Osteoblast (primary cell): Measurements from ENCODE around the gene ABO. TPM values are rescaled to one million over a fixed set of nuclear protein-coding genes. Genes with fewer than 3 reads are reported as not detected.

Experiments used
- DNase-seq: peaks from one replicate; pipeline ENCODE4 v3.0.0; 2011; ENCODE audit warnings: low spot score, mixed read lengths; ENCODE audit not compliant: insufficient read length; ENCODE audit errors: missing footprints
- H2AFZ ChIP-seq: 2 replicates; pipeline ENCODE4 v1.6.0; 2011; ENCODE audit warnings: mild to moderate bottlenecking, low read length
- H3K27ac ChIP-seq: 2 replicates; pipeline ENCODE4 v1.5.1; 2011; ENCODE audit warnings: mild to moderate bottlenecking, low read depth, low read length, moderate library complexity
- H3K27me3 ChIP-seq: 2 replicates; pipeline ENCODE4 v1.6.0; 2012; ENCODE audit warnings: mild to moderate bottlenecking, control low read depth, inconsistent platforms, low read length, moderate library complexity; ENCODE audit not compliant: insufficient read depth
- H3K36me3 ChIP-seq: 2 replicates; pipeline ENCODE4 v1.5.1; 2011; ENCODE audit warnings: mild to moderate bottlenecking, low read length, control low read depth, moderate library complexity; ENCODE audit not compliant: insufficient read depth
- H3K4me1 ChIP-seq: 2 replicates; pipeline ENCODE4 v1.5.1; 2011; ENCODE audit warnings: mild to moderate bottlenecking, low read length, control low read depth, moderate library complexity; ENCODE audit not compliant: insufficient read depth
- H3K4me2 ChIP-seq: 2 replicates; pipeline ENCODE4 v1.6.0; 2011; ENCODE audit warnings: mild to moderate bottlenecking, low read length; ENCODE audit not compliant: insufficient read depth
- H3K4me3 ChIP-seq: fragments of 200-600 bp; sonication (generic); 3 replicates; pipeline ENCODE4 v1.5.1; 2012; ENCODE audit warnings: mild to moderate bottlenecking, low read length, inconsistent platforms; ENCODE audit not compliant: insufficient read depth
- H3K79me2 ChIP-seq: 2 replicates; pipeline ENCODE4 v1.6.0; 2012; ENCODE audit warnings: mild to moderate bottlenecking, low read length, control low read depth, inconsistent platforms; ENCODE audit not compliant: insufficient read depth
- H3K9me3 ChIP-seq: 2 replicates; pipeline ENCODE4 v1.5.1; 2011; ENCODE audit warnings: low read depth, low read length, control low read depth
- H4K20me1 ChIP-seq: 2 replicates; pipeline ENCODE4 v1.6.0; 2012; ENCODE audit warnings: mild to moderate bottlenecking, low read length, control low read depth; ENCODE audit not compliant: insufficient read depth
- CTCF ChIP-seq: IDR thresholded peaks from 2 replicates; pipeline ENCODE4 v1.5.1; 2011; ENCODE audit warnings: mild to moderate bottlenecking, low read depth, low read length, moderate library complexity; ENCODE audit errors: extremely low read depth
- total RNA-seq: library from RNA; depleted of rRNA; stranded (reverse); fragments of >200 nt; gene quantifications from 2 replicates; pipeline ENCODE4 v1.2.3, GENCODE V29; 2012

The ABO gene
- total RNA-seq, 1 donor, result not detected

- Histone ChIP-seq H3K27me3 (peaks cover 23% of the 10 kb centered on the region), H3K79me2 (no peaks in the 10 kb centered on the region), H3K27ac (no peak overlapping the region), H3K4me2 (no peak overlapping the region), H2AFZ (no peak overlapping the region), H3K4me3 (no peak overlapping the region), H4K20me1 (no peaks in the 10 kb centered on the region), H3K4me1 (no peaks in the 10 kb centered on the region), H3K9me3 (no peaks in the 10 kb centered on the region), H3K36me3 (no peaks in the 10 kb centered on the region)
- DNase-seq, result no peak
- TF ChIP-seq CTCF, result no peak
Measured at GRCh38 chr9:133282464-133283238, 7.7 kb upstream of the ABO start.

GRCh38 chr9:133280392-133280791 is 5.4 kb upstream of the ABO start:
- Histone ChIP-seq H3K79me2 (no peaks in the 10 kb centered on the region), H3K27me3 (peaks cover 38% of the 10 kb centered on the region), H4K20me1 (no peaks in the 10 kb centered on the region), H3K4me1 (no peaks in the 10 kb centered on the region), H2AFZ (no peak overlapping the region), H3K9me3 (no peaks in the 10 kb centered on the region), H3K4me2 (no peak overlapping the region), H3K36me3 (no peaks in the 10 kb centered on the region), H3K27ac (no peak overlapping the region), H3K4me3 (no peak overlapping the region)
- TF ChIP-seq CTCF, result no peak
- DNase-seq, result no peak

GRCh38 chr9:133278161-133279114 is 3.4 kb upstream of the ABO start:
- Histone ChIP-seq H4K20me1 (no peaks in the 10 kb centered on the region), H3K79me2 (no peaks in the 10 kb centered on the region), H3K4me3 (no peak overlapping the region), H2AFZ (no peak overlapping the region), H3K27me3 (peaks cover 51% of the 10 kb centered on the region), H3K9me3 (no peaks in the 10 kb centered on the region), H3K36me3 (no peaks in the 10 kb centered on the region), H3K4me2 (no peak overlapping the region), H3K27ac (no peak overlapping the region), H3K4me1 (no peaks in the 10 kb centered on the region)
- TF ChIP-seq CTCF, result no peak
- peak; percentile 37 for DNase-seq

- no peak overlapping the region for H3K4me3 ChIP-seq
- H3K27ac ChIP-seq, result no peak overlapping the region
- TF ChIP-seq CTCF, result no peak
- H3K4me1 ChIP-seq, result no peaks in the 10 kb centered on the region
- no peaks in the 10 kb centered on the region for H4K20me1 ChIP-seq
- peaks cover 45% of the 10 kb centered on the region for H3K27me3 ChIP-seq
- no peaks in the 10 kb centered on the region for H3K79me2 ChIP-seq
- DNase-seq, result peak; percentile 75
- no peak overlapping the region for H2AFZ ChIP-seq
- H3K4me2 ChIP-seq, result no peak overlapping the region
- H3K36me3 ChIP-seq, result no peaks in the 10 kb centered on the region
- H3K9me3 ChIP-seq, result no peaks in the 10 kb centered on the region
Measured at GRCh38 chr9:133277467-133277866, 2.5 kb upstream of the ABO start.
